Thoracic aorta (tissue), 2 donors: ENCODE data around the gene COL18A1. TPM values are rescaled to one million over a fixed set of nuclear protein-coding genes. Genes with fewer than 3 reads are reported as not detected.

Source experiments
- ATAC-seq: fragments of 150-250 bp; one replicate; pipeline ENCODE4 v1.8.0; 2017; ENCODE audit warnings: low read depth; ENCODE audit not compliant: insufficient number of reproducible peaks, low FRiP score
- DNase-seq: peaks from one replicate; pipeline ENCODE4 v3.0.0-alpha.2; 2020; ENCODE audit warnings: low spot score
- H3K27ac ChIP-seq, 2 donors: fragments of 200-600 bp; sonication (generic); 1 replicate in 1 of 2; 2 replicates in 1 of 2; pipeline ENCODE4 v1.5.1; 2016; ENCODE audit warnings: mild to moderate bottlenecking in 2 of 2, moderate library complexity in 2 of 2
- H3K27me3 ChIP-seq: fragments of 200-600 bp; sonication (generic); replicated peaks from 2 replicates; pipeline ENCODE4 v1.6.0; 2016; ENCODE audit warnings: mild to moderate bottlenecking; ENCODE audit not compliant: insufficient read depth
- H3K36me3 ChIP-seq: fragments of 200-600 bp; sonication (generic); one replicate; pipeline ENCODE4 v1.5.1; 2016
- H3K4me1 ChIP-seq, 2 donors: fragments of 200-600 bp; sonication (generic); 1 replicate in 1 of 2; 2 replicates in 1 of 2; pipeline versions ENCODE4 v1.5.1 to v1.6.0; 2016; ENCODE audit warnings: low read depth in 2 of 2, mild to moderate bottlenecking in 1 of 2; ENCODE audit not compliant: control insufficient read depth in 1 of 2
- H3K4me3 ChIP-seq: fragments of 200-600 bp; sonication (generic); 2 replicates; pipeline ENCODE4 v1.5.1; 2016; ENCODE audit warnings: mild to moderate bottlenecking
- H3K9me3 ChIP-seq: fragments of 200-600 bp; sonication (generic); 2 replicates; pipeline ENCODE4 v1.5.1; 2016
- CTCF ChIP-seq: fragments of 200-600 bp; sonication (generic); IDR thresholded peaks from one replicate; pipeline ENCODE4 v1.5.1; 2019; ENCODE audit warnings: antibody characterized with exemption
- total RNA-seq, 2 donors: library from RNA; depleted of rRNA; stranded (reverse); fragments of >200 nt; gene quantifications; one replicate each; pipeline versions ENCODE4 v1.1.0 to v1.2.3, GENCODE V29; 2016

Gene COL18A1
- total RNA-seq, 2 donors from 2014 or later = 507 to 811 TPM

- no peak for TF ChIP-seq CTCF
- H3K27ac ChIP-seq = no peak overlapping the region
These were observed 152.0 kb downstream of the COL18A1 start for GRCh38 chr21:45556645-45557615.

DNA sequence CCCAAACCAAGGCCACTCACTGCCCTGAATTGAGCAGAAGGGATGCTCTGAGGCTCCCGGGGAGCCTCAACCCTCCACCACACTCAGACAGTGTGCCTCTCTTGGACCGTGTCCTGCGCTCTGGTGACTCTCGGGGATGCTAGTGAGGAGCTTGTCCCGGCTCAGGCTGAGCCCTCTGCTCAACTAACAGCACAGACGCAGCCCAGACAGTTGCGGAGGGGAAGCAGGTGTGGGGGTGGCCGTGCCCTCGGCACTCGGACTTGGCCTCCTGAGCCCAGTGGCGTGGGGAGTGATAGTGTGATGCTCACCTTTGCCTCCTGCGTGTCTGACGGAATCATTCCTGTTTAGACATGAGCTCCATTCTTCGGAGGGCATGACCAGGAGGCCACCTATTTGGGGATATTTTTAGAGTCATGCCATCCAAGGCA lies 152.7 kb downstream of the COL18A1 start:
- no peak for TF ChIP-seq CTCF
- no peak for DNase-seq
- no peaks in the 10 kb centered on the region for H3K9me3 ChIP-seq
- H3K27me3 ChIP-seq = no peaks in the 10 kb centered on the region
- H3K4me1 ChIP-seq = no peaks in the 10 kb centered on the region
- no peak overlapping the region for H3K4me3 ChIP-seq
- no peak overlapping the region for H3K27ac ChIP-seq
- no peak for ATAC-seq
- no peaks in the 10 kb centered on the region for H3K36me3 ChIP-seq

More at GRCh38 chr21:45556645-45557615, 152.0 kb downstream of the COL18A1 start:
- Histone ChIP-seq H3K4me1 (no peaks in the 10 kb centered on the region), H3K36me3 (no peaks in the 10 kb centered on the region), H3K27me3 (no peaks in the 10 kb centered on the region), H3K4me3 (no peak overlapping the region), H3K9me3 (no peaks in the 10 kb centered on the region)
- DNase-seq (no peak), ATAC-seq (no peak)

- no peak overlapping the region for H3K4me3 ChIP-seq
- H3K36me3 ChIP-seq = no peaks in the 10 kb centered on the region
- no peaks in the 10 kb centered on the region for H3K9me3 ChIP-seq
- no peak for TF ChIP-seq CTCF
- H3K27ac ChIP-seq = no peak overlapping the region
- DNase-seq (no peak), ATAC-seq (no peak)
- H3K4me1 ChIP-seq = no peaks in the 10 kb centered on the region
- no peaks in the 10 kb centered on the region for H3K27me3 ChIP-seq
These were observed 153.2 kb downstream of the COL18A1 start for GRCh38 chr21:45558044-45558721.

GRCh38 chr21:45559216-45560105 lies 154.5 kb downstream of the COL18A1 start:
- DNase-seq (no peak), ATAC-seq (no peak)
- TF ChIP-seq CTCF = no peak
- Histone ChIP-seq H3K27me3 (no peaks in the 10 kb centered on the region), H3K4me3 (no peak overlapping the region), H3K36me3 (no peaks in the 10 kb centered on the region), H3K4me1 (no peaks in the 10 kb centered on the region), H3K9me3 (no peaks in the 10 kb centered on the region), H3K27ac (no peak overlapping the region)
